IMR-90 (cell line): Measurements from ENCODE around the gene NME1.
"Not testable (repeated sequence)": the region's sequence is repeated elsewhere in the genome, so short reads cannot be mapped to it uniquely, and the experiment has no call there.

Experiments used
- BHLHE40 ChIP-seq: fragments of 150-350 bp; IDR thresholded peaks from 2 replicates; pipeline ENCODE4 v1.6.1; 2016; ENCODE audit warnings: mild to moderate bottlenecking, low read depth, low read length
- CHD1 ChIP-seq: IDR thresholded peaks from 2 replicates; pipeline ENCODE4 v1.6.1; 2012; ENCODE audit warnings: low read depth, low read length, improper control_type of control experiment
- ELK1 ChIP-seq: fragments of 150-350 bp; IDR thresholded peaks from 2 replicates; pipeline ENCODE4 v1.6.1; 2016; ENCODE audit warnings: low read depth, mild to moderate bottlenecking, low read length, moderate library complexity, borderline replicate concordance
- MAFK ChIP-seq: IDR thresholded peaks from 2 replicates; pipeline ENCODE4 v1.6.1; 2012; ENCODE audit warnings: low read depth, low read length, improper control_type of control experiment
- MXI1 ChIP-seq: IDR thresholded peaks from 2 replicates; pipeline ENCODE4 v1.6.1; 2012; ENCODE audit warnings: low read depth, mild to moderate bottlenecking, low read length, moderate library complexity, borderline replicate concordance
- POLR2A ChIP-seq: IDR thresholded peaks from 2 replicates; pipeline ENCODE4 v1.6.1; 2012; ENCODE audit warnings: mild to moderate bottlenecking, low read depth, low read length
- RAD21 ChIP-seq: IDR thresholded peaks from 2 replicates; pipeline ENCODE4 v1.6.1; 2012; ENCODE audit warnings: low read length, improper control_type of control experiment
- RCOR1 ChIP-seq: IDR thresholded peaks from 2 replicates; pipeline ENCODE4 v1.6.1; 2012; ENCODE audit warnings: mild to moderate bottlenecking, low read length, improper control_type of control experiment; ENCODE audit not compliant: insufficient replicate concordance
- RFX5 ChIP-seq: IDR thresholded peaks from 2 replicates; pipeline ENCODE4 v1.8.0; 2012; ENCODE audit warnings: low read depth, mild to moderate bottlenecking, low read length, moderate library complexity
- SMC3 ChIP-seq: fragments of 150-350 bp; IDR thresholded peaks from 2 replicates; pipeline ENCODE4 v1.6.1; 2016; ENCODE audit warnings: low read depth, mild to moderate bottlenecking, antibody characterized with exemption, low read length, moderate library complexity
- USF2 ChIP-seq: fragments of 150-350 bp; IDR thresholded peaks from 2 replicates; pipeline ENCODE4 v1.6.1; 2017; ENCODE audit warnings: mild to moderate bottlenecking, antibody characterized with exemption, low read length, low read depth
- TF ChIP-seq, protein P1 (sequence below): conservative IDR thresholded peaks from 2 replicates; pipeline ENCODE4 v1.5.1; 2012; ENCODE audit warnings: mild to moderate bottlenecking, low read depth, low read length, improper control_type of control experiment

GRCh38 chr17:51172030-51172429 is 18.7 kb downstream of the NME1 start:
- TF ChIP-seq ELK1, BHLHE40, RAD21, POLR2A, MAFK, USF2, SMC3, MXI1, RFX5, CHD1, RCOR1: not testable (repeated sequence)
- TF ChIP-seq, protein P1, sequence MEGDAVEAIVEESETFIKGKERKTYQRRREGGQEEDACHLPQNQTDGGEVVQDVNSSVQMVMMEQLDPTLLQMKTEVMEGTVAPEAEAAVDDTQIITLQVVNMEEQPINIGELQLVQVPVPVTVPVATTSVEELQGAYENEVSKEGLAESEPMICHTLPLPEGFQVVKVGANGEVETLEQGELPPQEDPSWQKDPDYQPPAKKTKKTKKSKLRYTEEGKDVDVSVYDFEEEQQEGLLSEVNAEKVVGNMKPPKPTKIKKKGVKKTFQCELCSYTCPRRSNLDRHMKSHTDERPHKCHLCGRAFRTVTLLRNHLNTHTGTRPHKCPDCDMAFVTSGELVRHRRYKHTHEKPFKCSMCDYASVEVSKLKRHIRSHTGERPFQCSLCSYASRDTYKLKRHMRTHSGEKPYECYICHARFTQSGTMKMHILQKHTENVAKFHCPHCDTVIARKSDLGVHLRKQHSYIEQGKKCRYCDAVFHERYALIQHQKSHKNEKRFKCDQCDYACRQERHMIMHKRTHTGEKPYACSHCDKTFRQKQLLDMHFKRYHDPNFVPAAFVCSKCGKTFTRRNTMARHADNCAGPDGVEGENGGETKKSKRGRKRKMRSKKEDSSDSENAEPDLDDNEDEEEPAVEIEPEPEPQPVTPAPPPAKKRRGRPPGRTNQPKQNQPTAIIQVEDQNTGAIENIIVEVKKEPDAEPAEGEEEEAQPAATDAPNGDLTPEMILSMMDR: not testable (repeated sequence)
